HS-5 (cell line): ENCODE measurements around the gene UTS2B.
"Not testable (repeated sequence)": the region's sequence is repeated elsewhere in the genome, so short reads cannot be mapped to it uniquely, and the experiment has no call there.

ENCODE experiments used
- DNase-seq: peaks from one replicate; pipeline ENCODE4 v3.0.0-alpha.2; 2012; ENCODE audit warnings: low read depth

The UTS2B gene

DNA sequence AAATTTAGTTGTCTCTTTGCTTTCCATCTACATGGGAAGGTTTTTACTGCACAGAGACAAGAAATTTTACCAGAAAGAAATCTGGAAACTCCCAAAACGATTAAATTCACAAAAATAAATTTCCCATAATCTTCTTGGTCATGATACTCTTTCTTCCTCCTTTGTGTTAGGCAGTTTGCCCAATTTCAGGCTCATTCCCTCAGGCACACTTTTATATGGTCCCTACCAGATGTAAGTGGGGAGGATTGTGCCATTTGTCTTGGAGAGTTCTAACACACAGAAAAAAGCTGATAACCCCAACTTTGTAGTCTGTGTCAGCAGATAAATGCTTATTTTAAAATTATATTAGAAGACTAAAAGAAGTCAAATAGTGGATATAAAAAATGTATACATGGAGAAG is 50.2 kb downstream of the UTS2B start:
- DNase-seq: no peak

DNA sequence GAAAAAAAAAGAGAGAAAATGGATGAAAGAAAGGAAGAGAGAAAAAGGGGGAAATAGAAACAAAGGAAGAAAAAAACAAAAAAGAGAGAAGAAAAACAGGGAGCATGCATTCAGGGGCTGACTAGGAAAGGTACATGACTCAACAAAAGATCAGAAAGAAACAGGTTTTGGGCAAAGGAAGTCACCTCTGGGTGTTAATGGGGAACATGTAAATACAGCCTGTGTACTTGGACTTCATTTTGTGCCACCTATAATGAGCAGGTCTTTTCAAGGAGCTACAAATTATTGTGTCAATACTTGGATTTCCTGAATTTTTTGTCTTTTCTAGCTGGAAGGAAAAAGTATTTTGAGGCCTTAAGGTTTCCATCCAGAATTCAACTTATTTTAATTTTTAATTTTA is 54.6 kb downstream of the UTS2B start:
- DNase-seq: no peak

DNA sequence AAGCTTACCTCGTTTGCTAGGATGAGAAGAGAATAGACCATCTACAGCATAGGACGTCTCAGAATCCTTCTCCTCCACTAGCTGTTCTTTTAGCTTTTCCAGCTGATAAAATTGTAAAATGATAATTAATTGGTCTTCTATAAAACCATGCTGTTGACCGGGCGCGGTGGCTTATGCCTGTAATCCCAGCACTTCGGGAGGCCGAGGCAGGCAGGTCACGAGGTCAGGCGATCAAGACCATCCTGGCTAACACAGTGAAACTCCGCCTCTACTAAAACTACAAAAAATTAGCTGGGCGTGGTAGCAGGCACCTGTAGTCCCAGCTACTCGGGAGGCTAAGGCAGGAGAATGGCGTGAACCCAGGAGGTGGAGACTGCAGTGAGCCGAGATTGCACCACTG is 55.1 kb downstream of the UTS2B start:
- not testable (repeated sequence) for DNase-seq

DNA sequence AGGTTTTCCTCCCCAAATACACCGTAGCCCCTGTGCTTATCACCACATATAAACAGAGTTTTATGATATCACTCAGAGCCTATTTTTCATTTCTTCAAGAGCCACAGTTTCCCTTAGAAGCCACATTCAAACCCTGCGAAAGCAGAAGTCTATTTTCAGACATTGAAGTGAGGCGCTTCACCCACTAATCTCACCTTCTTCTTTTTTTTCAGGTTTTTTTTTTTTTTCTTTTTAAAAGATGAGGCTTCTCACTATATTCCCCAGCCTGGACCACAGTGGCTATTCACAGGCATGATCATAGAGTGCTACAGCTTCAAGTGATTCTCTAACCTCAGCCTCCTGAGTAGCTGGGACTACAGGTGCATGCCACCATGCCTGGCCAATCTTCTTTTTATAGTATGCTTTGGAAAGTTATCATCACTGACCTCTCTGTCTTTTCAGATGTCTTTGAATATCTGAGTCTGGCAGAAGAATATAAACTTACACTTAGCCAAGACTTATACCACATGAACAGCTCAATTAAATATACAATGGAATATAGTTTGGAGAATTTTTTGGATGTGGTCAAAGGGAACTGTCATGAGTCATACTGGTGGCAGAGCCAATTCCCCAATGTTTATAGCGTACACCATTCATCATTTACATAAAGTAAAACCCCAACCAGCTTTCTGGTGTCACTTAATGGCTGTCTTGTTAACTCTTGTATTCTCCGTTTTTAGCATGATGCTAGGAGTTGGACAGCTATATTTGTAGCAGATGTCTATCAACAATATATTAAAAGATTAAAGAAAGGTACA is 60.8 kb downstream of the UTS2B start:
- no peak for DNase-seq

DNA sequence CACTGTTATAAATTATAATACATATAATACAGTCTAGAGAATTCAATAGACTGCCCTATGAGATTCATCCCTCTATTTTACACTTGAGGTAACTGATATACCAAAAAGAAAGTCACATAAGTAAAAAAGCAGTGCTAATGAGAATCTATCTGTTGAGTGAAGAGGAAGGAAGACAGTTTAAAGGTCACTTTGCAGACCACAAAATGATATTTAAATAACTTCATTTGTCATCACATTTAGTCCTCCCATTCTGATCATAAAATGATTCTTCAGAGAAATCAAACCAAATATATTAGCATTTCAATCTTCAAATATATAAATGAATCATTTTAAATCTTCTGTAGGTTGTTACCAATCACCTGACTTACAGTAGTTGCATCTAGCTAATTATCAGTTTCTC is 61.6 kb downstream of the UTS2B start:
- DNase-seq: no peak

DNA sequence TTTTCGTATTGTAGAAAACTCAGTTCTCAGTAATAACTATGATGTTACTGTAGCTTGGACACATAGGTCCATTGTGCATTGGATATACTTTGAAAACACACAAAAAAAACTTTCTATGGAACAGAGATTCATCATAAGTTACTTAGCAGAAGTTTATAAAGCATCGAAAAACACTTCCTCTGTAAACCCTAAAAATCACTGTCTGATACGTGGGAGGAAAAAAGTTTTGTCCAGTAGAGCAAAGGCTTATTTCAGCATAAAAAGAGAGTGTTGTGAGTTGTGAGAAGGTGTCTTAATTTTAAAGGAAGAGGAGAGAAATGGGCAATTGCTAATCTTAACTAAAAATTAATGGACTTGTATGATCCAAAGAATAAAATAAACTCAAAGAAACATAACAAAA is 66.5 kb downstream of the UTS2B start:
- no peak for DNase-seq

DNA sequence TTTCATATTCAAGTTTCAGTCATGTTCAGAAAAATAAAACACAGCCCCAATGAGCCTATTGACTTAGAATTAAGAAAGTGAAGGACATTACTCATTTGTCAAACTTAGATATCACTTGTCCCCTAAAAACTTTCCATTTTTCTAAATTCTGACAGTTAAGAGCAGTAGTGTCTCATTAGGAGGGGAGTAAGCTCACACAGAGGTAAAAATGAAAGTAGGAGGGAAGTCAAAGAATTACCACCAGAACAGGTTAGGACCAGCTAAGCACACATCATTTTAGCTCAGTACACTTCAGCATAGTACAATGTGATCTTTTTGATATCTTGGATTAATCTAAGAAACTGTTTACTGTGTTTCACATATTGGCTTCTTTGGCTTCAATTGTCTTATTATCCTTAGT is 67.0 kb downstream of the UTS2B start:
- DNase-seq: no peak

DNA sequence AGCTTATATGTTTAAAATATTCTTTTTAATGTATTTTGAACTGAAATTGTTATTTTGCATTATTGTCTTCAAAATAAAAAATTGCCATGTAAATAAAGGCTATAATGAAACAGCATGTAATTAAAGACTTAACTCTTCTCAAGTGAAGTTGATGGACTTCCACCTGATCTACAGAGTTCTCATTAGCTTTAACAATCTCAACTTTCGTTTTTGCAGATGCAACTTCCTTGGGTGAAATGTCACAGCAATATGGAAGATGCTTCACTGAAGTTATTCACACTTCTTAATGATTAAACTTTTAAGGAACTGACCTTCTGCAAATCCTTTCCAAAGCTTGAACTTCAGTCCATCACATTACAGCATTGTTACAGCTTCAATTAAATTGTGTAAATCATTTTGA is 67.7 kb downstream of the UTS2B start:
- no peak for DNase-seq

DNA sequence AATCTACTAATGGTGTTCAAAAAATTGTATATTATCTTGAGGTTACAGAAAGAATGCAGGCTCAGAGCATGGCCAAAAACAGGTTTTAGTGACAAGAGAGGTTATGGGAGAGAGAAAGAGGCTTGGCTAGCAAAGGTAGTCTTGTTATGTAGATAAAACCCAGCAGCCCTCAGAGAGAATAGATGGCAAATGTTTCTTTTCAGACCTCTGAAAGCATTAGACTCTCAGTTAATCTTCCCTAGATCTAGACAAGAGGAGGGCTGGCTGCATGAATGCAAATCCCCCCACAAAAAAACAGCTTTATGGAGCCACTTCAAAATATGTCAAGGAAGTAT is 69.1 kb downstream of the UTS2B start:
- DNase-seq: no peak

DNA sequence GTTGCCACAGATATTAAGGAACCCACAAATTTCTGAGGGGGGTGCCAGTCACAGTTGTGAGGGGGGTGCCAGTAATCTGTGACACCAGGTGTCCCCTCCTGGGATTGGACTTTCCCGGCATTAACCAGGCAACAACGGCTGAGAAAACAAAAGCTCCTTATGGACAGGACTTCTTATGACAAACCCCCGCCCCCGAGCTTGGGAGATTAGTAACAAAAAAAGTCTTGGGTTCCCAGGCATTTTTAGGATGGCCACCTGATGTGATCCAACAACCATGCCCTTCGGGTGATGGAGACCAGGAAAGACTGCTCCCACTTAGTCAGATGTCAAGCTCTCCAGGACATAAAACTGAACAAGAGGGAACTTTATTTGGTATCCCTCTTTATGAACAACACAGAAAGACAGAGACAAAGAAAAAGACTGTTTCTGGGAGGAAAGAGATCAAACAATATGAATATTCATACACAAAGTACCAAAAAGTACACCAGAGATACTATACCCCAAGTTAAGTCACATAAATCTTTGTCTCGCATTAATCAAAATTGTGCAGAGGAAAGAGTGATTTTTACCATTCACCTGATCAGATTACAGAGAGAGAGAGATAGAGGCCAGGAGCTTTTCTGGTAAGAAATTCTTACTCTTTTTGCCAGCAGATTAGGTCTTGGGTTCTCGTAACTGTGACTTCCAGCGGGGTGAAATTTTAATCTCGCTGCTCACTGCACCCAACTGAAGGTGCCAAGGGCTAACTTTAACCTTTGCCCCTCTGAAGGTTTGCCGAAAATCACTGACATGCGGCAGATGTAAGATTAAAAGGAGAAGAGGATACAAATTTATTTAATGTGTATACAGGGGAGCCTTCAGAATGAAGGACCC is 69.7 kb downstream of the UTS2B start:
- DNase-seq: no peak

DNA sequence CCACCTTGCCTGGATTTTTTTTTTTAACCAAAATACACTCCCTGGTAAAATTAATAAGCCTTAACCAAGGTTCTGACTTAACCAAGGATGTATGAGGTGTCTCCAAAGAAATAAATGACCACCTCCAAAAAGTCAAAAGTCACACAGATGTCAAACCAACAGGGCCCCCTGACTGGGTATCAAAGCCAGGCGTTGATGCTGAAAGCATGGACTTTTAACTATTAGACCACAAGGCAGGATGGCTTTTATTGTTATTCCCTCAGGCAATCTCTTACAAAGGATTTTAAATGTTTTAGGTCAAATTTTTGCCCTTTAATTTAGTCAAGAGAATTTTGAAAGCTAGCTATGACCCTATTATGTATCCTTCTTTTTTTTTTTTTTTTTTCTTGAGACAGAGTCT is 70.8 kb downstream of the UTS2B start:
- no peak for DNase-seq

DNA sequence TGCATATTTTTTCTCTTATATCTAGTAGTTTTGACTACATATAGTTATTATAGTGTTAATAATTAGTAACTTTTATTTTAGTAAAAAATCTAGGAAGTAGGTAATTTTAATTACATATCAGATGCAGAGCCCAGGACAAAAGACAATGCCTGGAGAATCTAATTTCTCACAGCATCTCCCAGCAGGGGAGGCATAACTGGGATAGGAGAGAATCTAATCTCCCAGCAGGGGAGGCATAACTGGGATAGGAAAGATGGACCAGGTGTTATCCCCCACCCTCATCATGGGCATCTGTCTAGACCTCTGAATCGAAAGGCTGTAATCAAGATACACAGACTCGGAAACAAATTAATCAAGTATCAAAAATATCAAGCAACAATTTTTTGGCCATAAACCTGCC is 73.0 kb downstream of the UTS2B start:
- DNase-seq: no peak

DNA sequence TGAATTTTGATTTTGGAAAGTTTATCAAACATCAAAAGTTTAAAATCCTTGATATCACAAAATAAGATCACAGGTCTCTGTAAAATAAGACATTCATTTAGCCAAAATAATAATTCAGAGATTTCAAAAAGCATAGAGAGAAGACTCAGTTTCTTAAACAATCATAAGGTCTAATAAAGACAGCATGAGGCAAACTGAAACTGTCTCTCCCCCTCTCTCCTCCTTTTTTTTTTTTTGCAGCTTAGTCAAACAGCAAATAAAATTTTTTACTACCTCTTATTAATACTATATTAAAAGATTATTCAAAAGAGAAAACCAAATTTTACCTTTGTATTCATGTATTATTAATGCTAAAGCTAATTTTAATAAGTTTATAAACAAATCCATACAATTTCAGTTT is 73.9 kb downstream of the UTS2B start:
- no peak for DNase-seq

DNA sequence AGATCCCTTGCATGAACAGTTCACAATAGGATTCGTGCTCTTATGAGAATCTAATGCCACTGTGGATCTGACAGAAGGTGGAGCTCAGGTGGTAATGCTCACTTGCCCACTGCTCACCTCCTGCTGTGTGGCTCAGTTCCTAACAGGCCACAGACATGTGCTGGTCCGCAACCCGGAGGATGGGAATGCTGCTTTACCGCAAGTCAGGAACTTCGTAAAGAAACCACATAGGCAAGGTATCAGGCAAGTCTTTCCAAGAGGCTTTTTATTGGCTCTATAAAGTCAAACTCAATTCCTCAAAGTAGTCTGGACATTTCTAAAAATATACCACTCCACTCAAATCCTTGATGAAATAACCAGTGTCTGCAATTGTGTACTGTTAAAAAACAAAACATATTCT is 75.2 kb downstream of the UTS2B start:
- no peak for DNase-seq

DNA sequence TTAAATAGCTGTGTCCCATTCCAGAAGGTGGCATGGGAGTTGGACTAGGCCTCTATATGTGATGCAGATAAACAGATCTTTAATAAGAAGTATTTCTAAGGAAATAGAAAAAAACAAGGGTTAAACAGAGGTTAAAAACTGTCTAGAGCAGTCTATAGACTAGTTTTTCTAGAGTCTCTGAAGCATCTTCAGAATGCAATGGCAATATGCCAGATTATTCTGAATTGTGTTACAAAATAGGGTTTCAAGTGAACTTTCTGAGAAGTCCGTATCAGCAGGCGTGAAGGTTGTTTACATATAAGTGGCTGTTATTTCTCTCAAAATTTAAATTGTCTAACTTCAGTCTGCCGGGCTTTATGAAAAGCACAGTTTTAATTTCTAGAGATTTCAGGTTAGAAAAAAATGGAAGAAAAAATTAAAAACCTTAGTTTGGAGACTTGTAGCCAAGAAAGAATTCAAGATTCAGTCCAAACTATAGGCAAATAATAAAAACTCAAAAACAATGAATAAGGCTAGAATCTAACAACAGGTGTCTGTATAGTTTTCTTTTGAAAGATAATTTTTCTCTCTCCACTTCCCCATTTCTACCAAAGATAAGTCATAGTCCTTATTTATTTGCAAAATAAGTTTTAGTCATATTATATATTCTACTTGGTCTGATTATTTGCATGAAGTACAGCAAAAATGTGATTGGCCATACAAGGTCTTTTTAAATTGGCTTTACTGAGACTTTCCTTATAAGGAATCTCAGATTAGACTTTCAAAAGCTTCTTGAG is 76.0 kb downstream of the UTS2B start:
- no peak for DNase-seq

DNA sequence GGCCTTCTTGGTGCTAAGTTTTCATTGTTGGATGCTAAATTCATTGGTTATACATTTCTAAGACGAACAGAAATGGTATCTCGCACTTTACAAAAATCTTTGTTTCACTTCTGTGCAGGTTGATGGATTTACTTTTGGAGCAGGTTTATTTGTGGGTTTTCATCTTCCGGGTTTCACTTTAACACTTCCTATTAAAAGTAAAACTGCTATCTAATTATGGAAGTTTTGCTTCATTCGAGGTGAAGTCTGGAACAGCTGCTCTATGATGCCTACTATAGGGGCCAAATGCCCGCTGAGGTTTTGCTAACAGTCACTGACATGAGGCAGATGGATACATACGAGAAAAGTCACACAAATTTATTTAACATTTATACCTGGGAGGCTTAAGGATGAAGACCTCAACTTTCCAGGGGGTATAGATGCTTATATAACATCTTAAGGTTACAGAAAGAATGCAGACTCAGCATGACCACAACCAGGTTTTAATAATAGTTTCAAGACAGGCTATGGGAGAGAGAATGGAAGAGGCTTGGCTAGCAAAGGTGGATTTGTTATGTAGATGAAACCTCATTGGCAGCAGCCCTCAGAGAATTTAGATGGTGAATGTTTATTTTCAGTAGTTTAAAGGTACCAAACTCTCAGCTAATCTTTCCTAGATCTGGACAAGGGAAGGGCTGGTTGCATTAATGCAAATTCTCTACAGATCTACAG is 77.1 kb downstream of the UTS2B start:
- DNase-seq: no peak

DNA sequence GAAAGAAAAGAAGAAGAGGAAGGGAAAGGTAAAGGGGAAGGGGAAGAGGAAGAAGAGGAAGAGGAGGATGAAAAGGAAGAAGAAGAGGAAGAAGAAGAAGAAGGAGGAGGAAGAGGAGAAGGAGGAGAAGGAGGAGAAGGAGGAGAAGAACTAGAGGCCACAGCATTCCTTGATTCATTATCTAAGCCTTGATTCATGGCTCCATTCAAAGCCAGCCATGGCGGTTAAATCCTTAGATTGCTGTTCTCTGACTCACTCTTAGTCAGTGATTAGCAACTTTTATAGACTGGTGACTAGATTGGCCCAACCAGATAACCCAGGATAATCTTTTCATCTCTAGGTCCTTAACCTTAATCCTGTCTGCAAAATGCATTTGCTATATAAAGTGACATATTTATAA is 83.7 kb downstream of the UTS2B start:
- DNase-seq: peak; percentile 84

DNA sequence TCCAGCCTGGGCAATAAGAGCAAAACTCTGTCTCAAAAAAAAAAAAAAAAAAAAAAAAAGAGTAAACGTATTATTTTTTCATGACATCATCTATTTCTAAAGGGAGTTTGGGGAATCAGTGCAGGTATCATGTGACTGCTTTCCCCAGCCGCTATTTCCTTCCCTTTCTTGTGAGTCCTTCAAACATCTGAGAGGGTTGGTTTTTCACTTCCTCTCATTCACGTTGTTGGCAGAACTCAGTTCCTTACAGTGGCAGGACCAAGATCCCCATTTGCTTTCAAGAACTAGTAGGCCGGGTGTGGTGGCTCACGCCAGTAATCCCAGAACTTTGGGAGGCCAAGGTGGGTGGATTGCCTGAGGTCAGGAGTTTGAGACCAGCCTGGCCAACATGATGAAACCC is 84.3 kb downstream of the UTS2B start:
- not testable (repeated sequence) for DNase-seq

DNA sequence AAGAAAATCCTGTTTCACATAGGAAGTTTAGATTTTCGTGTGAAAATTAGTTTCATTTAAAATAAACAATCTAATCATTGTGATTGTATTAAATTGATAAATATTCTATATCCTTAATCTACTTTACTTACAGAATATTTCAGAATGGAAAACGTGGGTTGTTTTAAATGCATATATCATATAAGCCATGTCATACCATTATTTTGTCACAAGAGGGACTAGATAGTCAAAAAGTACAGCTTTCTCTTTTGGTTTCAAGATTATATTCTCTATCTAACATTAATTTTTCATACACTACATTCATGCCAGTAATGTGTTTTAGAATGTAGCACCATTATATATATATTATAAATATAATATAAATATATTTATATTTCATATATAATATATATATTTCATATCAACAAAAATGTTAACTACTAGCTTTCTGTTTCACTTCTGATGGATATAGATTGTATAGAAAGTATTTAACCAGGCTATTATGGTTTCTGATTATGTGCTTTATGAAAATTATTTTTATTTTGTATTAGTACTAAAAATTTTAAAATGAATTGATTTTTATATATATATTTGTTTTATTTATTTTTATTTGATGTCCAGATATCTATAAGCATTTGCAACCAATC is 86.0 kb downstream of the UTS2B start:
- no peak for DNase-seq

DNA sequence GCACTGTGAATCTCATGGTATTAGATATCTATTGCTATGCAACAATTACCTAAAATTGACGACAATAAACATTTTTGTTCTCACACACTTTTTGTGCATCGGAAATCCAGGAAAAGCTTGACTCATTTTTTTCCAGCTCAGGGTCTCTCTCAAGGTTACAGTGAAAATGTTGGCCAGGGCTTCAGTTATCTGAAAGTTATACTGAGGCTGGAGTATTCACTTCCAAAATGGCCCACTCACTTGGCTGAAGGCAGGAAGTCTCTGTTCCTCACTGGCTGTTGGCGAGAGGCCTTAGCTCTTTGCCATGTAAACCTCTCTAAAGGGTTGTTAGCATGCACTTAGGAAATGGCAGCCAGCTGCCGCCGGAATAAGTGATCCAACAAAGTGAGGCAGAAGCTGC is 89.8 kb downstream of the UTS2B start:
- no peak for DNase-seq

DNA sequence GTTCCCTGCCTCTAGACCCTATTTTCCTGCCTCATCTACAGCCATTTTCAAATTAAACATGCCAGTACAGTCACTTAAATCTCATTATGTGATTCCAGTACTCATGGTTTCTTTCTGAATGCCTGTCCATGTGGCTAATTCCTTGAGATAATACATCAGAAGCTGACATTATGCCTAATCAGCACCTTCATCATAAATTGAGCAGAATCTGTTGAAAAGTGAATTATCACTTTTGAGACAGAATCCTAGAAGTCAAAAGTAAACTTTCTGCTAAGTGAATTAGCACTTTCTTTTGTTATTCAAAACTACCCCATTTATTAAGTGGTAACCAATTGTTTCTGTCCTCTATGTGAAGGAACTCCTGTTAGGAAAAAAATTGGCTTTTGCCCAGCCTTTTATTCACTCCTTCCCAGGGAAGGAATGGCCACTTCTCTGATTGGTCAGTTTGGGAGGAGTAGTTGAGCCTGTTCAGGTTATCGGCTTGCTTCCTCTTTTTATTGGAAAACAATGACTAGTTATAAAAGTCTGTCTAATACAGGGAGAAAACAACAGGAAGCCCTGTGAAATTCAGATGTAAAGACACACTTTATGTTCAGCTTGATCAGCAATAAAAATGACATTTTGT is 90.8 kb downstream of the UTS2B start:
- DNase-seq: no peak
